HG03469 (cell line): ENCODE results near the gene ARHGEF7.

Experiments used
- ATAC-seq: cut with Tn5 transposase; IDR thresholded peaks from one replicate; pipeline ENCODE4 v1.9.1; 2021; ENCODE audit warnings: mild to moderate bottlenecking, moderate library complexity, moderate number of reproducible peaks; ENCODE audit not compliant: unreplicated experiment

The ARHGEF7 gene

DNA sequence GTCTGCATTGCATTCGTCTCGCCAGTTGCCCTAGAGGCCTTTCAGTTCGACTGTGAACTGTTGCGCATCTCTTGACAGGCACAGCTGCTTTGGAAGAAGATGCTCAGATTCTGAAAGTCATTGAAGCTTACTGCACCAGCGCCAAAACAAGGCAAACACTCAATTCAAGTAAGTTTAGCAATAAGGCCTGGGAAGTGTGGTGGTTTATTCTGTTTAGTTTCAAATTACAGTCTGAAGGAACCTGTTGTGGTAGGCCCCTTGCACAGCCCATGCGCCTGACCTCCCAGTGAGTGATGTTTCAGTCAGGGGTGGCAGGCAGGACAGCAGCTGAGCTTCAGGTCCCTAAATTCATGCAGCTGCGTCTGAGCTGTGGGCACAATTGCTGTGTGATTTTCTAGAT, 173.2 kb downstream of the ARHGEF7 start:
- ATAC-seq, result no peak

DNA sequence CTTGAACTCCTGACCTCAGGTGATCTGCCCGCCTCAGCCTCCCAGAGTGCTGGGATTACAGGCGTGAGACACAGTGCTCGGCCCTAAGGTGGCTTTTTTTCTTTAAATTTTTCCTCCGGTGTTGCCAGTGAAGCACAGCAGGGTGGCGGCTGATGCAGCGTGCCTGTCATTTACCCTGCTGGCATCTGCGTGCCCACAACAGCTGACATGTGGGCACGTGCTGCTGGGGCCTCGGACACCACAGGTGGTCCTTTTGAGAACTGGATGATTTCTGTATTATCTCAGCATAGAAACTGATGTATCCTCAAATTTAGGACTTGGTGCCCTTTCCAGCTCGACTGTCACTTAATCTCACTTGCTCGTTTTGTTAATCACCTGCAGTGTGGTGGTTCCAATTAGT, 174.1 kb downstream of the ARHGEF7 start:
- ATAC-seq, result no peak

DNA sequence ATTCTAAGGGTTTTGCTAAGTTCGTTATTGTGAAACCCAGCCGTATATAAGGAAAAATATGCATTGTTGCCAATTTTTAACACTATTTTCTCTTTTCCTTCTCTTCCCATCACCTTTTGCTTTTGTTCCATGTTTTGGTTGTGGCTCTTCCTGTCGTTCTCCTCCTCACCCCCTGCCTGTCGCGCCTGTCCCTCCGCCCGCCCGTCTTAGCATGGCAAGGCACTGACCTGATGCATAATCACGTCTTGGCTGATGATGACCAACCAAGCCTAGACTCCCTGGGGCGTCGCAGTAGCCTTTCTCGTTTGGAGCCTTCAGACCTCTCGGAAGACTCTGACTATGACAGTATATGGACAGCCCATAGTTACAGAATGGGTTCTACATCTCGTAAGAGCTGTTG, 176.8 kb downstream of the ARHGEF7 start:
- no peak for ATAC-seq

DNA sequence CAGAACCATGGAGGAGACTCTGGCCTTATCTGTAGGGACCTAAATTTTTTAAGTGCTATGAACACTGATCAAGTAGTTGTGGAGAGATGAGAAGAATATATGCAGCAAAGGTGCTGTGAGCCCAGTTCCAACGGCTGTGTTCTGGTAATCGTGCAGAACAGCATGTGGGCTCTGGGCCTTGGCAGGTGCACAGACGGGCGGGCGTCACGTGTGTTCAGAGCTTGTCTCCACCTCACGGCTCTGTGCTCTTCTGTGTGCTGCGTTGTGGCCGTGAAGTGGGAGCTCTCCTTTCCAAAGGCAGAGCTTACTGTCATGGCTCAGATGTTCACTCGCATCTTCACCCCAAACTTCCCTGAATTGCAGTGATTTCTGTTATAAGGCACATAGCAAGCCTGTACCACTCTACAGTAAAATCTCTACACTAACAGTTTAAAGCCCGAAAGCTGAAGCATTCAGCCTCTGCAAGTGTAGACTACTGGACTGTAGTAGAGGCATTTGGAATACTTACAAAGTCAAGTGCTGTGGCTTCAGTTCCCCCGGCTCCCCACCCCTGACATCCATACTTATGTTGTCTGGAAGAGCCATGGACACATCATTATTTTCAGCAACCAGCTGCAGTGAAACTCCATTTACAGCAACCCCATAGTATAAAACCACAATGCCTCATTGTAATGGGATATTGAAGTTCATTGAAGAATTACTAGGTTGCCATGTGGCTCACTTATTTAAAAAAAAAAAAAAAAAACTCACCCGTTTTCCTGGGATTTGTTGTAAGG, 177.8 kb downstream of the ARHGEF7 start:
- ATAC-seq, result no peak

DNA sequence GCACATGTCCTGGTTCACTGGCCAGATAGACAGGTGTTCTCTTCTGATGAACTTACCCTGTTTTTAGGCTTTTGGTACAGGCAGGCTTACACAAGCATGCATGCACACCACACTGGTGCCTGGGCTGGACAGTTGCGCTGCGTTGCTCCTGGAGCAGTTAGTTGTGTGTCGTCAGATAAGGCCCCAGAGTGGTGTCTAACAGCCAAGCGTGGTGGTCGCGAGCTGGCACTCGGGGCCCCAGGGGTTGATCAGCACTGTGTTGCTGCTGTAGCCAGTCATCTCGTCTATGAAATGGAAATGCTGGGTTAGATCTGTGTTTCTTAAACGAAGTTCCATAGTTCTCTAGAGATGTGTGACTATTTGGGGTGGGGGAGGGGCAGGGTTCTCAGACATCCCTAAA, 180.8 kb downstream of the ARHGEF7 start:
- ATAC-seq, result no peak

DNA sequence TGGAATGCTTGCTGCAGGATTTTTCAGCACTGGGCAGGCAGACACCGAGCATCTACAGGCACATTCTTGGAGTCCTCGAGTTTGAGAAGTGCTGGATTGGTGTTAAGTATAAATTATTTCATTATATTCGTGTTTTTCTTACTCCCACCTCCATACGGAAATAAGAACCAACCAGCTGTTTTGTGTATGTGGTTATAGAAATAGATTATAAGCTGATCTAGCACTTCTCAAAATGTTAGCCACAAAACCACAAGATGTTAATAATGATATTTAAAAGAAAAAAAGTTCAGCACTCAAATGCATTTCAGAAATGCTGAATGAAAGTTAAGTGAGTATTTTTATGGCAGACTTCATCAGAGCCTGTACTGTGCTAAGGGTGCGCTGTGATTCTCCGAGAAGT, 181.3 kb downstream of the ARHGEF7 start:
- no peak for ATAC-seq

DNA sequence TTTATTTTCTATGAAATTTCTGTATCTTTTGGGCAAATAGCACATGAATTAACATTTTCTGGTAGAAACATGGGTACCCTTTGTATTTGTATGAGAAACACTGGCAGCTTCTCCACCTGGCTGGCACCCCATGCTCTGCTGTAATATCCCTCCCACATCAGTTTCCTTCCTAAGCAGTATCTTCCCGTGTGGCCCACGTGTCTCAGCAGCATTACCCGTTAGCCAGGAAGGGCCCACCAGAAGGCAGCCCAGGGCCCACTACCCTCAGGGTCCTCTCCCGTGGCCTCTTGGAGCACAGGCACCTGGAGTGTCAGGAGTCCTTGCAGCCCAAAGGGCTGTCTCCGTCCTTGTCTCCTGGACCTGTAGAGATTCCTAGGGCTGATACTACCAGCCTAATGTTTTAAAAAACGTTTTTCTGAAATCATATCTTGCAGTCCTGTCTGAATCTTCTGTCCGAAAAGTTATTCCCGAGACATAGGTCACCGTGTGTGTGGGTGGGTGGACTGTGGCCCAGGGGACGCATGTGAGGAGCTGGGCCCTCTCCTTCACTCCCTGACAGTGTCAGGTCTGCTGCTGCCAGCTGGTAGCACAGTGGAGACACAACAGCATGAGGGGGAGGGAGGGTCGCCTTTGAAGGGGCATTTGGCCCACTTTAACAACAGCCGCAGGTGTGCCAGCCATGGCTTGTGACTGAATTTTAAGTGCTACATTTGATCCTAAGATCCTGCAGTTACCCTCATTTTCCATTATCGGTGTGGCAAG, 183.3 kb downstream of the ARHGEF7 start:
- ATAC-seq, result no peak

DNA sequence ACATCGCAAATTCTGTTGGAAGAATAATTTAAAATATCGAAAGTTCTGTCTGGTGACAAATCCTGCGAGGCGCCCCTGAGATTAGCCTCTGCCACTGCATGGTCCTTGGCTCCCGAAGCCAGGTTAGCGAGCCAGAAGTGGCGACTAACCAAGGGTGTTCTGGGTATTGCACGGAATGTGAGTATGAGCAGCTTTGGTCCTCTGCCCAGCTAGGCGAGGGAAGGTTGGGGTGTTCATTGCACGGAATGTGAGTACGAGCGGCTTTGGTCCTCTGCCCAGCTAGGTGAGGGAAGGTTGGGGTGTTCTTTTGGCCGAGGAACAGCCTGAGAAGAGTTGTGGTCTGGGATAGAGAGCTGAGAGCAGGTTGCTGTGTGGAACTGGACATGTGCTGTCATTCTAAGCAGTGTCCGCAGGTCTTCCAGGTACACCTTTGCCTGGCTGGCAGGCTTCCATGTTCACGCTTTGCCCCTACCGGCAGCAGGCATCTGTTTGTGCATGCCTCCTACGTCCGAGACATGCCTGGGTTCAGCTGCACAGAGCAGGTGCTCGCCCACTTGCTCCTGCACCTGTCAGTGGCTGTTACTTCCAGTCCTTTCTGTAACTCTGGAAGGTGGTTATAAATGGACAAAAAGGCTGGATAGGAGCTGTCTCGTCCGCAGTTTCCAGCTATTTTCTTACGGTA, 187.1 kb downstream of the ARHGEF7 start:
- ATAC-seq, result no peak

DNA sequence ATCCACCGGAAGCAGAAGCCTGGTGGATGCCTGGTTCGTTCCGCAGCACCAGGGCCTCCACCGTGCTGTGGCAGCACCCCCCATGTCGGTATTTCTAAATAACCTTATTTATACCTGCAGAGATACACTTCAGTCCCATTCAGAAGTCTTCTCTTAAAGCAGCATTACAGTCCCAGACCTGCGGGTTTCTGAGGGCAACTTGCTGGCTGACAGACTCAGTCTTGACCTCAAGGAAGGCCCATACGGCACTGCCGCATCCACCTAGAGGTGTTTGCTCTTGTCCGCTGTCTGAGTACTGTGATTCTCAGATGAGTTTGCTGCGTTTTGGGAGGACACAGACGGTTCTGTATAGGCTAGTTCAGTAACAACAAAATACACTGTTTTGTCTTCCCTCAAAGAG, 188.4 kb downstream of the ARHGEF7 start:
- no peak for ATAC-seq

DNA sequence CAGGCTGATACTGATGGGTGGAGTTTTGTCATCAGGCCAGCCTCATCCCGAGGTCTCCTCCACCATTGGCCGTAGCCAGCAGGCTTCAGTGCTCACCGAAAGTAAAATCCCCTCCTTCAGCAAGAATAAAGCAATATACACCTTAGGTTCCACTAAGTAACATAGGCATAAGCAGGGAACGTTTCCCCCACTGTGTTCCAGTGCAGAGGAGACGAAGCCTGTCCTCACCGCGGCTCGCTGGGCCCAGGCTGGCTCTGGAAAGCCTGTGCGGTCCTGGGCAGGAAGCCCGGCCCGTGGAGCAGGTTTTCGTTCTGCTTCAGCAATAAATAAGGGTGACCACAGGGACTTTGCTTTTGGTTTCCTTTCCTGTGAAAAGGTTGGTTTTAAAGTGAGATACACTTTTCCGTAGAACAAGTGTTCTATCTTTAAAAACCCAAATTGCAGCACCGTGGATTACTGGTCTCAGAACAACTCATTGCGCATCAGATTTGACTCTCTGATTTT, 189.0 kb downstream of the ARHGEF7 start:
- ATAC-seq, result peak; percentile 84

DNA sequence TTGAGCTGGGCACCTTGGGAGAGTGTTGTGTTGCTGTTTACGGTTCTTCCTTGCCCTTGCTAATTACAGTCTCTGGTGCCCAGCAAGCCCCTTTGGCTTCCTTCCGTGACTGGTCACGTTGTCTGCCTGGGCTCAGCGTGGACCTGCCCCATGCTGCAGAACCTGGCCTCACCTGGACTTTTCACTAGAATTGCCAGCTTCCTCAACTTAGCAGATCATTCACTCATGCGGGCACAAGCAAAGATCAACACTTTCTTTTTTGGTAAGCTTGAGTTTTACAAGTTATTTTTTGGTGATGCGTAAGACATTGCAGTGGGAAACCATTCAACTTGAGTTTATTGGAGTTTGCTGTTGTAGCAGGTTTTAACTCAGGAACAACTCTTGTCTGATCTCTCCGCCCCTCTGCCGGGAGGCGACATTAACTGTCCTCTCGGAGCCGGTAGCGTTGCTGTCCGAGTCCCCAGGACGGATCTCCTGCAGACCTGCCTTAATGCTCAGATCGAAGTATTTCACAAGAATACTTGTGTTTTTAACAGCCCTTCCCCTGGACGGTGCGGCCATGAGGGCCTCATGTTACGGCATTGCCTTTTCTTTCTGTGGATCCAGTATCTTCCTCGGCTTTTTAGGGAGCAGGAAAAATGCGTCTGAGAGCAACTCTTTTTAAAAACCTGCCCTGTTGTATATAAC, 189.6 kb downstream of the ARHGEF7 start:
- no peak for ATAC-seq

DNA sequence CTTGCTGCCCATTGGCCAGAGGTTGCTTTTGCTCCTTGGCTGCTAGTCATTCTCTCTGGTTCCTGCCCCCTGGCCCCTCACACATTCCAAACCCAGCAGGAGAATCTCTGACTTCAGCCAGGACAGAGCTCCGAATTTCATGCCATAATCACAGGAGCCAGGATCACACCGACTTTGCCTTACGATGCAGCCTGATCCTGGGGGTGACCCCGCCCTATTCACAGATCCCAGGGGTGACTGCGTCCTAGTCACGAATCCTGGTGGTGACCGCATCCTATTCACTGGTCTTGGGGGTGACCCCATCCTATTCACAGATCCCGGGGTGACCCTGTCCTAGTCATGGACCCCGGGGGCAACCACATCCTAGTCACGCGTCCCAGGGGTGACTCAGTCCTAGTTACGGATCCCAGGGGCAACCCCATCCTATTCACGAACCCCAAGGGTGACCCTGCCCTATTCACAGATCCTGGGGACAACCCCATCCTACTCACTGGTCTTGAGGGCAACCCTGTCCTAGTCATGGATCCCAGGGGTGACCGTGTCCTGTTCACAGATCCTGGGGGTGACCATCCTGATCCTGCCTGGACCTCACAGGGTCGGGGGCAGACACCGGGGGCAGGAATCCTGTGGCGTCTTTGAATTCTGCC, 198.0 kb downstream of the ARHGEF7 start:
- no peak for ATAC-seq

DNA sequence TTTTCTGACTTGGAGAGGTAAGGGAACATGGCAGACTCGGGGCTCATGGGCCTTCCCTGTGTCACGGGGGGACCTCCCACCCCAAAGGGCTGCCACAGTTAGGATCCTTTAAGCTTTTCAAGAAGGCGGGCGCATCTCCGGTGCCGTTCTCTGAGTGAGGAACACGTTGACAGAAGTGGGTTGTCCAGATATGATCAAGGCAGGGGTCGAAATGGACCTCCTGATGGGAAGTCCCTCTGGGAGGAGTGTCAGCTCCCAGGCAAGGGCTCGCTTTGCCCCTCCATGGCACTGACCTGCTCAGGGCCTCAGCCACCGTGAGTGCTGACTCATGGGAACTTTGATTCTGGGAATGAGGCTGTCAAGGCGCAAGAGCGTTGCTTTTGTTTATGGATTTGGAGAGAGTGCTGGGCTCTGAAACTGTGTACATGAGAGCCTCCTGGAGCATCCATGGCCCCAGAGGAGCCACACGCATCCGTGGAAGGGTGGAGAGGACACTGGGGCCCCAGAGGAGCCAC, 198.9 kb downstream of the ARHGEF7 start:
- no peak for ATAC-seq

DNA sequence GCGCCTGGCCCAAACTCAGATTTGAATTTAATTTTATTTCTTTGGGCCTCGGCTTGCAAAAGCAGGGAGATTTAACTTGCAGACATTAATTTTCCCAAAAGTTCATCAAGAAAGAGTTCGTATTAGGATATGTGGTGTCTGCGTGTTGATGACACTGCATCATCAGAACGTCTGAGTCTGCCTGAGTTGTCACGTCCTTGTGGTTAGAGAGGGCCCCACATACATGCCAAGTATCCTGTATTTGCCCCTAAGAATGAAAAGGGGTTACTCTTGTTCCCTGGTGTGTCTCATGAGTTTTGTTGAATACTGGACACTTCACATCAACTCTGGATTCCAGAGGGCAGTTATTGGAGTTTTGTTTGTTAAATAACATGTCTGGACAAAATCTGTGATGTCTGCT, 199.7 kb downstream of the ARHGEF7 start:
- ATAC-seq, result no peak

DNA sequence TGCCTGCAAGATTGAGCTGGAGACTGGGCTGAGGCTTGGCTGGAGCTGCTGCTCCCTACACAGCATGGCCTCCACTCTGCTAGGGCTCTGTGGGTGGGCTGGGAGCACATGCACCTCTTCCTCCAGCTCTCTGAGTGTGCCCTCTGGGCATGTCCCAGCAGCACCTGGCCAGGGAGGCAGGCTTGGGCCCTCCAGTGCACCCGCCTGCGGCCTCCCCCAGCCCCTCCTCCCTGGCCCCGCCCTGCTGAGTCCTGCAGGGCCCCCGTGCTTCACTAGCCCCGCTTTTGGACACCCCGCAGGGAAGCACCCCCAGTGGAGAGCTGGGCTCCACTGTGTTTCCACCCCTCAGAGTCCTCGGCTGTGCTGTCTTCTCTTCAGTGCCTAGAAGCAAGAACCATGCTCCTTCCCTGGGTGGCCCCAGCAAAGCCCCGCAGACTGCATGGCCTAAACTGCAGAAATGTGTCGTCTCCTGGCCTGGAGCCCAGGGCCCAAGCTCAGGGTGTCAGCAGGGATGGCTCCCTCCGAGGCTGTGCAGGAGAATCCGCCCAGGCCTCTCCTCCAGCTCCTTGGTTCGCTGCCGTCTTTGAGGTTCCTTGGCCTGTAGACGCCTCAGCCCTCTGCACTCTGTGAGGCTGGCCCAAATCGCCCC, 200.4 kb downstream of the ARHGEF7 start:
- no peak for ATAC-seq

DNA sequence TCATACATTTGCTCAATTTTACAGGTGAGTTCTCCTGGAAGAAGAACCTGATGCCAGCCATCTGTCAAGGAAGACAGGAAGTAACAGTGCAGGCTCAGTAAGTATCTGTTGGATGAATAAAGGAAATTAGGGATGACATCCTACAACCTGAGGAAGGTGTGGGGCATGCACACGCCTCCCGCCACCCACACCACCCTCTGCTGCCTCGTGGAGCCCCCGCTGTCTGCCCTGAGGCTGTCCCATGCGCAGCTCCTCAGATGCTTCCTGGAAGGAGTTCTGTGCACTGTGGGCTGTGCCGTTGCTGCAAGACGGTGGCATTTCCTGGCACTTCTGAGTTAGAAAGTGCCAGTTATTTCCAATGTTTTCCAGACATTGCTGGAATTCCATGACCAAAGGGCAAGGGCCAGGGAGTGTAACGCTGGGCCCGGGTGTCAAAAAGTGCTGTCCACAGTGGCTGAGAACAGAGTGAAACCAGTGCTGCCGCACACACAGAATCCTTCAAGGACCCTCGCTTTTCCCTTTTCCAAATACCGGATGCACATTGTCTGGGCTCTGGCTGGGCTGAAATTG, 201.1 kb downstream of the ARHGEF7 start:
- ATAC-seq, result no peak

DNA sequence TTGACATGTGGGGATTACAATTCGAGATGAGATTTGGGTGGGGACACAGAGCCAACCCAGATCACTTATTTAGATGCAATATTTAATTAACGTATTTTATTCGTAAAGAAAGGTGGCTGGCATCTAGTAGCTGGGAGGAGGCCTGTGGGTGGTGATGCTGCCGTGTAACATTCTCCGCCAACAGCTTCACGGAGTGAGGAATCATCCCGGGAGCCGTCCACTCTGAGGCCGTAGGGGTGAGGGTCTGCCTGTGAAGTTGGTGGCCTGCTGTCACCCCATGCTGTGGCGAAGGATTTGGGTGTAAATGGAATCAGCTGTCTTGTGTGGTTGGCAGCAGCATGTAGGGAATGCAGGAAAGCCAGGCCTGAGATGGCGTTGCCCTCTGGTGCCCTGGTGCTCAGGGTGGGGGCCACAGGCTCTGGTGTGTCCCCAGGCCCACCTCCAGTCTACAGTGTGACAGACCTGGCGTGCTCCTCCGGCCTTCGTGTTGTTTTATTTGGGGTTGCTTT, 202.0 kb downstream of the ARHGEF7 start:
- no peak for ATAC-seq

DNA sequence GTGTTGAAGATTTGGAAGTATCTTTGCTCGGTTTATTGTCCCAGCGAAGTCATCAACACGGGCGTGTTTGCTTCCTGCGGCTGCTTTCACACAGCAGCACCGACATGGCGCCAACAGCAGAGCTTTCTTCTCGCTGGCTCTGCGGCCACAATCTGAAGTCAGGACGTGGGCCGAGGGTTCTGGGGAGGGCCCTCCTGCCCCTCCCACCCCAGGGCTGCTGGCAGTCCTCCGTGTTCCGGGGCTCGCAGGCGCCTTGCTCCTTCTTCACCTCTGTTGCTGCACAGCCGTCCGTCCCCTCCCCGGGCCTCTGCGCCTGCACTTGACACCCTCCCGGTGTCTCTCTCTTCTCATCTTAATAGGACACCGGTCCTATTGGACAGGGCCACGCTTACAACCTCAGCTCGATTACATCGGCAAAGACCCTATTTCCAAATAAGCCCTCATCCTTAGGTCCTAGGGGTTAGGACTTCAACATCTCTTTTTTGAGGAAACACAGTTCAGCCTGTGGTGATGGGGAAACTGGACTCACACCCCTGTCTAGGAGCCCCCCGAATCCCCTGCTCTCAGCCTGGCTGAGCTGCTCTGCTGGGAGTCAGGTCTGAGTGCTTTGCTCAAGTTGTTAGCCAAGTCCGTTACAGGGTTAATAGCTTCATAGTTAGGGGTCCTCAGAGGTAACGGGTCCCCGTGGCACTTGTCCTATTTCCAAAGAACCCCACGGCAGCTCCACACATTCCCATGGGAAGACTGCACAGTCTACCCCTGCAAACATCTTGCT, 202.6 kb downstream of the ARHGEF7 start:
- ATAC-seq, result no peak

DNA sequence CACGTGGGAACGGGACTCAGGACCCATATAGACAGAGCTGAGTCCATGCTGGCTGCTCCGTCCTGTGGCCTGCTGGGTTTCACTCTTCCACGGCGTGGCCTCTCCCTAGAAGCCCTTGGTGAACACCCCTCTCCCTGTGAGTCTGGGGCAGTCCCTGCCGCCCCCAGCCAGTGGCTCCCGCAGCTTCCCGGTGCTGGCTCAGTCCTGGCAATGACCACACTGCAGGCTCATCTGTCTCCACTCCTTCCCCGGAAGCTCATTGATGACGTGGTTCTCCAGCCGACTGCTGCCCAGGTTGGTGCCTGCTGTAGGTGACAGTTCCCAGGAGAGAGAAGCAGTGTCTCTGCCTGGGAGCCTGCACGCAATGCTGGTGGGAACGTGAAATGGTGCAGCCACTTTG, 203.3 kb downstream of the ARHGEF7 start:
- no peak for ATAC-seq
